Suprapubic skin (tissue), 3 donors: ENCODE results near the gene CEP170B.

Experiments
- POLR2A ChIP-seq, 2 donors: fragments of 450-650 bp; IDR thresholded peaks; one replicate each; pipeline ENCODE4 v1.6.1; 2017; ENCODE audit warnings: antibody characterized with exemption in 2 of 2, mild to moderate bottlenecking in 2 of 2, moderate library complexity in 2 of 2
- TF ChIP-seq, protein P1 (sequence below), 2 donors: fragments of 200-600 bp in 1 of 2; fragments of 450-650 bp in 1 of 2; sonication (generic) in 1 of 2; IDR thresholded peaks; one replicate each; pipeline ENCODE4 v1.5.1; 2016 to 2019; ENCODE audit warnings: antibody characterized with exemption in 2 of 2, mild to moderate bottlenecking in 1 of 2, moderate library complexity in 1 of 2

DNA sequence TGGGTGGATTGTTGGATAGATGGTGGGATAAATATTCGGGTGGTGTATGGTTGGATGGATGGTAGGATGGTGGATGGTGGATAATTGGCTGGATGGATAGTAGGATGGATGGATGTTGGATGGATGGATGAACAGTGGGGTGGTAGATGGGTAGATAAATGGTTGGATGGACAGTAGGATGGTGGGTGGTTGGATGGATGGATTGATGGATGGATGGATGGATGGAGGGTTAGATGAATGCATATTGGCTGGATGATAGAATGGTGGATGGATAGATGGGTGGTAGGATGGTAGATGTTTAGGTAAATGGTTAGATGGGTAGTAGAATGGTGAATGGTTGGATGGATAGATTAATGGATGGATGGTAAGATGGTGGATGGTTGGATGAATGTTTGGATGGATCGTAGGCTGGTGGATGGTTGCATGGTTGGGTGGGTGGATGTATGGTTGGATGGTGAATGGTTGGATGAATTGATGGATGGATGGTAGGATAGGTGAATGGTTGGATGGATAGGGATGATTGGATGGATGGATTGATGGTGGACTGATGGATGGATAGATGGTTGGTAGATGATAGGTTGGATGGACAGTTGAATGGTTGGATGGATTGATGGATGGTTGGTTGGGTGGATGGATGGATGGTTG is 40.6 kb upstream of the CEP170B start:
- TF ChIP-seq POLR2A (IDR thresholded peaks at IDR 0.05), result no peak
- TF ChIP-seq, protein P1, sequence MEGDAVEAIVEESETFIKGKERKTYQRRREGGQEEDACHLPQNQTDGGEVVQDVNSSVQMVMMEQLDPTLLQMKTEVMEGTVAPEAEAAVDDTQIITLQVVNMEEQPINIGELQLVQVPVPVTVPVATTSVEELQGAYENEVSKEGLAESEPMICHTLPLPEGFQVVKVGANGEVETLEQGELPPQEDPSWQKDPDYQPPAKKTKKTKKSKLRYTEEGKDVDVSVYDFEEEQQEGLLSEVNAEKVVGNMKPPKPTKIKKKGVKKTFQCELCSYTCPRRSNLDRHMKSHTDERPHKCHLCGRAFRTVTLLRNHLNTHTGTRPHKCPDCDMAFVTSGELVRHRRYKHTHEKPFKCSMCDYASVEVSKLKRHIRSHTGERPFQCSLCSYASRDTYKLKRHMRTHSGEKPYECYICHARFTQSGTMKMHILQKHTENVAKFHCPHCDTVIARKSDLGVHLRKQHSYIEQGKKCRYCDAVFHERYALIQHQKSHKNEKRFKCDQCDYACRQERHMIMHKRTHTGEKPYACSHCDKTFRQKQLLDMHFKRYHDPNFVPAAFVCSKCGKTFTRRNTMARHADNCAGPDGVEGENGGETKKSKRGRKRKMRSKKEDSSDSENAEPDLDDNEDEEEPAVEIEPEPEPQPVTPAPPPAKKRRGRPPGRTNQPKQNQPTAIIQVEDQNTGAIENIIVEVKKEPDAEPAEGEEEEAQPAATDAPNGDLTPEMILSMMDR (IDR thresholded peaks at IDR 0.05), result no peak
